ENCODE results near the gene ASIC4. TPM values are rescaled to one million over a fixed set of nuclear protein-coding genes. Genes with fewer than 3 reads are reported as not detected.

The ASIC4 gene
- total RNA-seq (2022) (0.17 TPM in 1 of 2 replicates, not detected in the other), Bru-seq, nascent RNA (percentile 6 among the genes with signal in this experiment), BruChase-seq, experiment 1, labeled RNA remaining after a 6-hour chase (percentile 19 among the genes with signal in this experiment), BruChase-seq, experiment 2, labeled RNA remaining after a 2-hour chase (percentile 12 among the genes with signal in this experiment)
- long read RNA-seq, result 0 reads

- peak within 1 kb of the TSS; percentile 56 for H3K4me3 Mint-ChIP-seq (ENCODE audit: low read depth, unreplicated experiment)
- peaks cover 100% of the 10 kb centered on the region for H3K27me3 Mint-ChIP-seq (ENCODE audit: unreplicated experiment)
- intact Hi-C loops (cut with micrococcal nuclease; ENCODE audit: unreplicated experiment), result no loop called here
- no peak for DNase-seq
- BruUV-seq (replicated peaks), result no TSS peak
- H3K4me1 Mint-ChIP-seq (ENCODE audit: low read depth, unreplicated experiment), result peaks cover 29% of the 10 kb centered on the region
- H3K9me3 Mint-ChIP-seq (ENCODE audit: low read depth, unreplicated experiment), result no peaks in the 10 kb centered on the region
- H3K27ac Mint-ChIP-seq (ENCODE audit: unreplicated experiment), result no peak within 1 kb of the TSS
- TF ChIP-seq CTCF (IDR thresholded peaks at IDR 0.05; ENCODE audit: unreplicated experiment), result no peak
- H3K36me3 Mint-ChIP-seq (ENCODE audit: insufficient read depth, unreplicated experiment), result peaks cover 28% of the 10 kb centered on the region
- CTCF ChIA-PET, result interaction anchor here (0.5 to 1.9 kb wide), 4 partner anchors 15 to 53 kb away, joined by 3 to 5 read pairs (median 4); a partner anchor contains a TSS
These were observed at the start of gene ASIC4 for GRCh38 chr2:219514196-219514761. TSS of gene ASIC4 (plus strand) at chr2:219514482. CDS start at chr2:219514725, 243 bp downstream.

GRCh38 chr2:219465659-219466561, 48.4 kb upstream of the ASIC4 start:
- CTCF ChIA-PET, result interaction anchor here (0.6 kb wide), 1 partner anchor 47 kb away, joined by 4 read pairs; no protein-coding TSS in a partner anchor
- Mint-ChIP-seq H3K27me3 (ENCODE audit: unreplicated experiment) (no peaks in the 10 kb centered on the region), H3K4me3 (ENCODE audit: low read depth, unreplicated experiment) (no peak overlapping the region), H3K9me3 (ENCODE audit: low read depth, unreplicated experiment) (no peaks in the 10 kb centered on the region), H3K27ac (ENCODE audit: unreplicated experiment) (no peak overlapping the region), H3K4me1 (ENCODE audit: low read depth, unreplicated experiment) (peaks cover 13% of the 10 kb centered on the region), H3K36me3 (ENCODE audit: insufficient read depth, unreplicated experiment) (no peaks in the 10 kb centered on the region)
- DNase-seq, result no peak
- no peak for TF ChIP-seq CTCF (IDR thresholded peaks at IDR 0.05; ENCODE audit: unreplicated experiment)
- no TSS peak for BruUV-seq (replicated peaks)
- intact Hi-C loops (cut with micrococcal nuclease; ENCODE audit: unreplicated experiment), result no loop called here

GRCh38 chr2:219466816-219467735, 47.2 kb upstream of the ASIC4 start:
- no peak overlapping the region for H3K27ac Mint-ChIP-seq (ENCODE audit: unreplicated experiment)
- no peaks in the 10 kb centered on the region for H3K36me3 Mint-ChIP-seq (ENCODE audit: insufficient read depth, unreplicated experiment)
- no TSS peak for BruUV-seq (replicated peaks)
- intact Hi-C loops (cut with micrococcal nuclease; ENCODE audit: unreplicated experiment), result no loop called here
- no peaks in the 10 kb centered on the region for H3K27me3 Mint-ChIP-seq (ENCODE audit: unreplicated experiment)
- peaks cover 13% of the 10 kb centered on the region for H3K4me1 Mint-ChIP-seq (ENCODE audit: low read depth, unreplicated experiment)
- no peaks in the 10 kb centered on the region for H3K9me3 Mint-ChIP-seq (ENCODE audit: low read depth, unreplicated experiment)
- CTCF ChIA-PET, result interaction anchor here (1.0 to 1.5 kb wide), 3 partner anchors 8 to 65 kb away, joined by 3 read pairs; no protein-coding TSS in a partner anchor
- no peak overlapping the region for H3K4me3 Mint-ChIP-seq (ENCODE audit: low read depth, unreplicated experiment)
- no peak for DNase-seq
- TF ChIP-seq CTCF (IDR thresholded peaks at IDR 0.05; ENCODE audit: unreplicated experiment), result no peak

GRCh38 chr2:219467736-219468075, 46.6 kb upstream of the ASIC4 start:
- no peak for TF ChIP-seq CTCF (IDR thresholded peaks at IDR 0.05; ENCODE audit: unreplicated experiment)
- BruUV-seq (replicated peaks), result no TSS peak
- intact Hi-C loops (cut with micrococcal nuclease; ENCODE audit: unreplicated experiment), result no loop called here
- Mint-ChIP-seq H3K4me1 (ENCODE audit: low read depth, unreplicated experiment) (peaks cover 13% of the 10 kb centered on the region), H3K36me3 (ENCODE audit: insufficient read depth, unreplicated experiment) (no peaks in the 10 kb centered on the region), H3K9me3 (ENCODE audit: low read depth, unreplicated experiment) (no peaks in the 10 kb centered on the region), H3K27me3 (ENCODE audit: unreplicated experiment) (no peaks in the 10 kb centered on the region), H3K27ac (ENCODE audit: unreplicated experiment) (no peak overlapping the region), H3K4me3 (ENCODE audit: low read depth, unreplicated experiment) (no peak overlapping the region)
- CTCF ChIA-PET, result interaction anchor here (1.0 to 1.5 kb wide), 3 partner anchors 8 to 65 kb away, joined by 3 read pairs; no protein-coding TSS in a partner anchor
- DNase-seq, result no peak
